ELR (cell line): ENCODE data around the gene GNA12.
"Not testable (repeated sequence)": the region's sequence is repeated elsewhere in the genome, so short reads cannot be mapped to it uniquely, and the experiment has no call there.

ENCODE experiments used
- DNase-seq: peaks from one replicate; pipeline ENCODE4 v3.0.0-alpha.2; 2015; ENCODE audit warnings: low read depth

GNA12 gene

GRCh38 chr7:2691011-2691707 lies 152.9 kb downstream of the GNA12 start:
- no peak for DNase-seq

- peak; percentile 66 for DNase-seq
Observed at GRCh38 chr7:2689951-2690705, 154.0 kb downstream of the GNA12 start.

- DNase-seq = no peak
Observed at GRCh38 chr7:2689343-2689847, 154.7 kb downstream of the GNA12 start.

GRCh38 chr7:2688409-2689342 lies 155.4 kb downstream of the GNA12 start:
- peak; percentile 35 for DNase-seq

GRCh38 chr7:2687881-2688318 lies 156.2 kb downstream of the GNA12 start, which contains the start of gene AMZ1:
AMZ1 (plus strand) TSS chr7:2688202; CDS start chr7:2700452, 12,250 bp downstream.
- DNase-seq = peak; percentile 40

GRCh38 chr7:2687338-2687869 lies 156.7 kb downstream of the GNA12 start:
- peak; percentile 89 for DNase-seq

GRCh38 chr7:2686101-2686500 lies 158.0 kb downstream of the GNA12 start:
- no peak for DNase-seq

GRCh38 chr7:2684501-2684900 lies 159.6 kb downstream of the GNA12 start:
- no peak for DNase-seq

GRCh38 chr7:2681929-2682799 lies 161.9 kb downstream of the GNA12 start:
- DNase-seq = no peak

GRCh38 chr7:2680792-2681490 lies 163.2 kb downstream of the GNA12 start:
- peak; percentile 87 for DNase-seq

- DNase-seq = no peak
Observed at GRCh38 chr7:2680256-2680655, 163.9 kb downstream of the GNA12 start.

- not testable (repeated sequence) for DNase-seq
Observed at GRCh38 chr7:2679135-2680127, 164.7 kb downstream of the GNA12 start.

GRCh38 chr7:2678454-2678853 lies 165.7 kb downstream of the GNA12 start:
- not testable (repeated sequence) for DNase-seq
